GM19240 (cell line): Measurements from ENCODE around the gene TPD52L1.
"Not testable (repeated sequence)": the region's sequence is repeated elsewhere in the genome, so short reads cannot be mapped to it uniquely, and the experiment has no call there.

Experiments used
- DNase-seq: peaks from one replicate; pipeline ENCODE4 v3.0.0; 2011; ENCODE audit warnings: low spot score; ENCODE audit not compliant: insufficient read length

TPD52L1 gene

DNA sequence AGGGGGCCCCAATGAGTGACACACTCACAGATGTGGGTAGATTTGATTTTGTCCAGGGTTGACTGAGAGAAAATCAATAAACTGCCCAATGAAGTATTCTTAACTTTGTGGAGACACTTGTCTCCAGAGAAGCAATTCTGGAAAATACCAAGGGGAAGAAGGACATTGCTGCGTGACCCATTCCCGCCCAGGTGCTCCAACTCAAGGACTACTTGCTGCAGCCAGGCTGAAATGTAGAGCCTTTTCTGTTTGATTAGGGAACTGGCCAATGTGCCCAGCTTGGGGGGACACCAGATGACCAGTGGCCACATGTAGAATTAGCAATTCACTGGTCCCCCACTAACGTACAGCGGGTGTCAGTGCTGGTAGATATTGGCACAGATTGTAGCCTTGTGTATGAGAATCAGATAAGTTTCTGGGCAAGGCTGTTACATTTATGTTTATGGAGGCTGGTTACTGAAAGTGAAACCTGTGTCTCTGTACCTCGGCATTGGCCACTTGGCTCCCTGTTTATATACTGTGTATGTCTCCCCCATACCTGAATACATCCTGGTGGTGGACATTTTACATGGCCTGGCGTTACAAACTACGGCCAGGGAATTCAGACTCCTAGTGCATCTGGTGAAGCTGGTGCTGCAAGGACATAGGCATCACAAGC, 115.9 kb downstream of the TPD52L1 start:
- DNase-seq: no peak

DNA sequence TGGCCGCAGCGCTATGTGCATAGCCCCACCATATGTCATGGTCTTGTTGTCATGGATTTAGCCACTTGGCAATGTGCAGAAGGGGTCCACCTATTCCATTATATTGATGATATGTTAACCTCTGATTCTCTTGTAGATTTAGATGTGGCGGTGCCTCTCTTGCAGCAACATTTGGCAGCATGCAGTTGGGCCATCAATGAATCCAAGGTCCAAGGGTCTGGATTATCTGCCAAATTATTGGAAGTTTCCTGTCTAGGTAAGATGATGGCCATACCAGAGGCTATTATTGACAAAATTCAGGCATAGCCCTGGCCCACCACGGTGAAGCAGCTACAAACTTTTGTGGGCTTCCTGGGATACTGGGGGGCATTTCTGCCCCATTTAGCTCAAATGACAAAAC, 116.8 kb downstream of the TPD52L1 start:
- no peak for DNase-seq

DNA sequence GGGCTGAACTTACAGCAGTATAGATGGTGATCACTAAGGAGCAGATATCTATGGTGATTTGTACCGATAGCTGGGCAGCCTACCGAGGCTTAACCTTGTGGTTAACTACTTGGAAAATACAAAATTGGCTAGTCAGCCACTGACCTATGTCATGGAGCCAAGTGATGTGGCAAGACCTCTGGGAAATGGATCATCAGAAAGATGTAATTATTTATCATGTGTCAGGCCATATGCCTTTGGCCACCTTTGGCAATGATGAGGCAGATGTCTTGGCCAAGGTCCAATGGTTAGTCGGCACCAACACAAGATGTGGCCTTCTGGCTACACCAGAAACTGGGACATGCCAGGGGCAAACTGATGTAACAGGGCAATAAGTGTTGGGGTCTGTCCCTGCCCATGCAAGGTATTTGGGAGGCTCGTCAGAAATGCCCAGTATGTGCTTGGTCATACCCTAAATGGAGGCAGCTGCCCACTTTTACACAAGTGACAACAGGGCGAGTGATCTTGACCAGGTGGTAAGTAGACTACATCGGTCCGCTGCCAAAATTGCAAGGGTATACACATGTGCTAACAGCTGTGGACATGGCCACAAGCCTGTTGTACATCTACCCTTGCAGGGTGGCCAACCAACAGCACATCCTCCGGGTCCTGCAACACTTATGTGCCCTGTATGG, 118.0 kb downstream of the TPD52L1 start:
- DNase-seq: no peak

DNA sequence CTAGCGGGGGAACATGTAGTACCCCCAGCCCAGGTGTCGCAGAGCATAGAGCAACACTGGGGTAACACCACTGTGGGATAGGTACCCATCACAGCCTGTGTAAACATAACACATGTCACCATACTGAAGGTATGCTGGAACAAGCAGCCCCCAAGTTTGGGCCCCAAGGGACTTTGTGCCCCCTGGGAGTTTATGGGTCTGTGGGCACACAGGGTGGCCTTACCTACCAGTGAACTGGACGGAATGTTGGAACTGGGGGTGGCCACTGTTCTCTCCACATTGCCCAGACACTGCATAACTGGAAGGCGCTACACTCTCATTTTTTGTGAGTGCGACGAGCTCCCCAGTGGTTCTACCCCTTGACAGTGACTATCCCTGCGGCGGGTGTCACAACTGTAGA, 119.7 kb downstream of the TPD52L1 start:
- no peak for DNase-seq

DNA sequence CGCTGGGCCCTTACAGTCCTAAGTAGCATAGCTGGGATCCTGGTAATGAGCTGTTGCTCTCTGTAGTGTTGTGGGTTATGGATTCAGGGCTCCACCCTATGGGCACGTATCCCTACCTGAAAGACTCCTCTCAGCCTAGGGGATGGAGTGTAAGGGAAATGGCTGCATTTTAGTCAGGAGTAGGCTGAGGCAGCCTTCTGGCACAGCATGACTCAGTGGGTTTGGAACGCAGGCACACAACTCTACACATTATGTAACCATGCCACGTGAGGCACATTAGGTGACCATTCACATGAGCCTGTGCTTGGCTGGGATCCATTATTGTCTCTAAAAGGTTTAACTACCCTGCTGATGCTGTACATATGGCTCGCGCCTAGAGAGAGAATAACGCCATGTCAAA, 120.4 kb downstream of the TPD52L1 start:
- DNase-seq: no peak

DNA sequence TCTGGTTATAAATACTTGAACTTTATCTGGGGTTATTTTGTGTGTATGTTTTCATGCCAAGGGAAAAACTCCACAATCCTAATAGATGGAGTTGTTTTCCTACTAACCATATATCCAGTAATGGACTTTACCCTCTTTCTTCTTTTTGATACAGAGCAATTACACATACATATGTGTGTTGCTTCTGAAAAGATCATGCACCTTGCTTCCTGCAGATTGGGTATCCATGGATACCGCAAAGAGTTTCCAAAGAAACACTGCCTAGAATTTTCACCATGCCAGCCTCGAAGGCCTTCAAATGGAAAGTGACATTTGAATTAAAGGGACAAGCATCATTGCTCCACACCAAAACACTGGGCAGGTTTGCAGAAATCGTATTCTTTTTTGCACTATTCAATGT, 121.4 kb downstream of the TPD52L1 start:
- DNase-seq: no peak

DNA sequence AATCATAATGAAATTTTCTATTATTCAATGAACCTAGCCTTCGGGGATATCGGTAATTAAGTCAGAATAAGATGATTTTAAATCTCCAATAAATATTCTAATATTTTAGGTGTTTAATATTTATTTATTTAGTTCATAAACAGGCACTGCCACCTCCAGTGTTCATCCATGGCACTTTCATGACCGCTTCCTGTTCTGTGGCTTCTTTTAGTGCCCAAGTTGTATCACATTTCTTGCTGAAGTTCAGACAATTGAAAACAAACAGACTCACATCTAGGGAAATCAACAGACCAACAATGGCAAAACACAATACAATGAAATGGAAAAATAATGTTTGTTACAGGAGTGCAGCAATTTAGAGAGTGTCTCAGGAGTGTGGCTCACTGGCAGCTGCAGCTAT, 122.2 kb downstream of the TPD52L1 start:
- no peak for DNase-seq

DNA sequence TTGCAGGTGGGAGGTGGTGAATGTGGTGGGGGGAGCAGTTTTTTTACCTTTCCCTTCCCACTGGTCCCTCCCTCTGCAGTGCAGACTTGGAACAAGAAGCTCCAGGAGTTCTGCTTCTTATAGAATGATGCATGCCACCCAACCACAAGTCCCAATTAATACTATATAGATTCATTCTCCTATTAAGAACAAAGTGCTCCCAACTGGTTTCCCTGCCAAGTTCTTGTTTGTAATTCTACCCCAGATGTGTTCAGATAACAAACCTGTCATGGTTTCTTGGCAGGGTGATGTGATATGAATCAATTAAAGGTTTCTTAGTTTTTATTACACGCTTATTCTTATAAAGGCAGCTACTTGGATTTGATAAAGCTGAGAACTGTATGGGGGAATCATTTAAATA, 124.3 kb downstream of the TPD52L1 start:
- DNase-seq: no peak

DNA sequence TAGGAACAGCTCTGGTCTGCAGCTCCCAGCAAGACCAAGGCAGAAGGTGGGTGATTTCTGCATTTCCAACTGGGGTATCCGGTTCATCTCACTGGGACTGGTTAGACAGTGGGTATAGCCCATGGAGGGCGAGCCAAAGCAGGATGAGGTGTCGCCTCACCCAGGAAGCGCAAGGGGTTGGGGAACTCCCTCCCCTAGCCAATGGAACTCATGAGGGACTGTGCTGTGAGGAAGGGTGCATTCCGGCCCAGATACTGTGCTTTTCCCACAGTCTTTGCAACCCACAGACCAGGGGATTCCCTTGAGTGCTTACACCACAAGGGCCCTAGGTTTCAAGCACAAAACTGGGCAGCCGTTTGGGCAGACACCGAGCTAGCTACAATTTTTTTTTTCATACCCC, 126.4 kb downstream of the TPD52L1 start:
- DNase-seq: no peak

DNA sequence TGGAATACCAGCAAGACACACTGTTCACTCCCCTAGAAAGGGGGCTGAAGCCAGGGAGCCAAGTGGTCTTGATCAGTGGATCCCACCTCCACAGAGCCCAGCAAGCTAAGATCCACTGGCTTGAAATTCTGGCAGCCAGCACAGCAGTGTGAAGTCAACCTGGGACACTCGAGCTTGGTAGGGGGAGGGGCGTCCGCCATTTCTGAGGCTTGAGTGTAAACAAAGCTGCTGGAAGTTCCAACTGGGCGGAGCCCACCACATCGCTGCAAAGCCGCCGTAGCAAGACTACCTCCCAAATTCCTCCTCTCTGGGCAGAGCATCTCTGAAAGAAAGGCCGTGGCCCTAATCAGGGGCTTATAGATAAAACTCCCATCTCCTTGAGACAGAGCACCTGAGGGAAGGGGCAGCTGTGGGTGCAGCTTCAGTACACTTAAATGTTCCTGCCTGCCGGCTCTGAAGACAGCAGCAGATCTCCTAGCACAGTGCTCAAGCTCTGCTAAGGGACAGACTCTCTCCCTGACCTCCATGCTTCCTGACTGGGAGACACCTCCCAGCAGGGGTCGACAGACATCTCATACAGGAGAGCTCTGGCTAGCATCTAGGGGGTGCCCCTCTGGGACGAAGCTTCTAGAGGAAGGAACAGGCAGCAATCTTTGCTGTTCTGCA, 126.9 kb downstream of the TPD52L1 start:
- DNase-seq: not testable (repeated sequence)

DNA sequence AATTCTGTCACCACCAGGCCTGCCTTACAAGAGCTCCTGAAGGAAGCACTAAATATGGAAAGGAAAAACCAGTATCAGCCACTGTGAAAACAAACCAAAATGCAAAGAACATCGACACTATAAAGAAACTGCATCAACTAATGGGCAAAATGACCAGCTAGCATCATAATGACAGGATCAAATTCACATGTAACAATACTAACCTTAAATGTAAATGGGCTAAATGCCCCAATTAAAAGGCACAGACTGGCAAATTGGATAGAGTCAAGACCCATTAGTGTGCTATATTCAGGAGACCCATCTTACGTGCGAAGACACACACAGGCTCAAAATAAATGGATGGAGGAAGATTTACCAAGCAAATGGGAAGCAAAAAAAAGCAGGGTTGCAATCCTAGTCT, 128.9 kb downstream of the TPD52L1 start:
- not testable (repeated sequence) for DNase-seq

DNA sequence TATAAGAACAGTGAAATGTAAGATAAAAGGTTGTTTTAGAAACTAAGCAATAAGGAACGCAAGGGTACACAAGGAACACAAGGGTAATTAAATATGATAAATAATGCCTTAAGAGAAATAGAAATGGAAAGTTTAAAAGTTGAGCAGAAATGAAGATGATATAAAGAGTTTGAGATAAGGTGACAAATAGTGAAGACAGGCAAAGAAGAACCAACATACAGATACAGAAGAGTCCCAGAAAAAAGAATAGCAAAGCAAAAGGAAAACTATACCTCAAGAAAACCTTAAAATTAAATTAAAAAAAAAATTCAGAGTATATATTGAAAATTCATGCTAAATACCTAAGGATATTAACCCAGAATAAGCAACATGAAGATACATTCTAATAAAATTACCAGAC, 131.8 kb downstream of the TPD52L1 start:
- DNase-seq: no peak

DNA sequence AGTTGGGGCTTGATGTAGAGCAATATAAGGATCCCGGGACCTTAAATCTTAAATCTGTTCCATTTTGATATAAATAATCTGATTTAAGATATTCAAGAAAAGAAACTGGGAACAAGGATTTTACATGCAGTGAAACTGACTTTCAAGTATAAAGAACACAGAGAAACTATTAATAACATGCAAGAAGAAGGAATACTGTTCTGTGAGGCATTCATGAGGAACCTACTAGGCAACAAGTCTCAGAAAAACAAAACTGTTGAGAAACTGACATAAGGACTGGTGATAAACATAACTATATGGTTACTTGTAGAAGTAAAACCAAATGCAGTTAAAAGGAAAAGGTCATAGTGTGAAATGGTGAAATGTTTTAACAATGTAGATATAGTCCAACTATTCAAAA, 132.4 kb downstream of the TPD52L1 start:
- DNase-seq: no peak

DNA sequence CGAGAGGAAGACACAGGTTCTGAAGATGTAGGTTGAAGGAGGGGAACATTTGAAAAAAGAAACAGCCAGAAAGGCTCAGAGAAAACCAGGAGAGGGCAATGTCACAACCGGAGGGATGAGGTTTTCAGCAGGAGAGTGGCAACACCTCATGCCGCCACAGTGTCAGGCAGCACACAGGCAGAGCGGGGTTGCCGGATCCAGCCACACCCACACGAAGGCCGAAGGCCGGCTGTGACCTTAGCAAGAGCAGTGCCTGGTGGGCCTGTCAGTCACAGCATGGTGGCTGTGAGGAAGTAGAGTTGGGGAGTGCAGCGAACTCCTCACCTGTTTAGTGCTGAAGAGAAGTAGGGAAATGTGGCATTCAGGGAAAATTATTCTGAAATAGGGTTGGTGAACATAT, 134.1 kb downstream of the TPD52L1 start:
- no peak for DNase-seq

DNA sequence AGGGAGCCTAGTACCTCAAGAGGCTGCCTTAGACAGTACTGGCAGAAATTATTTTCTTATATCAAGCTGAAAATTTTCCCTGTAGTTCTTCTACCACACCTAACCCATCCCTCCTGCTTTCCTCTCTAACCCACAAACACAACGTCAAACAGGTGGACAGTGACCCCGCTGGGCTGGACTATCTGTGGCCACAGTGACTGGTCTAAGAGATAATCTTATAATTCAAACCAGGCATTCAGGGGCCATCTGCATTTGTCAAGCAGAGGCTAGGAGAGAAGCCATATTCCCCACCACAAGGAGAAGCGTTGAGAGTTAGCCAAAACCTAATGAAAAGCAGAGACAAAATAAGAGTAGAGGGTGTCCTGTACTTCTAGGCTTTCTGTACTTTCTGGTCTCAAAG, 140.0 kb downstream of the TPD52L1 start:
- DNase-seq: no peak

DNA sequence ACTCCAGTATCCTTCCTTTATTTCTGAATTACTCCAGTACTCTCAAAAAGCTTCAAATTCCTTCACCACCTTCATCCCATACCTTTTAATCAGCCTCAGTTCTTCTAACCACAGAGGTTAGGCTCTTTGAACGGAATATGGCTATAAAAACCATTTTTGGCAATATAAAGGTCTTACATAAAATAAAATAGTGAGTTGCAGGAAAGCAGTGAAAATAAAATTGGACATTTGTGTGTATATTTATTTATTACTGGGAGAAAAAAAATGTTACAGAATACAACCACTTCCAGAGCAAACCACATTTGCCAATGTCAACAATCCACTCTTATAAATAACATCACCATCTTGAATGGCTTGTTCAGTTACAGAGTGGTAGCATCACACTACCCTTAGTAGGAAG, 140.5 kb downstream of the TPD52L1 start:
- DNase-seq: no peak

DNA sequence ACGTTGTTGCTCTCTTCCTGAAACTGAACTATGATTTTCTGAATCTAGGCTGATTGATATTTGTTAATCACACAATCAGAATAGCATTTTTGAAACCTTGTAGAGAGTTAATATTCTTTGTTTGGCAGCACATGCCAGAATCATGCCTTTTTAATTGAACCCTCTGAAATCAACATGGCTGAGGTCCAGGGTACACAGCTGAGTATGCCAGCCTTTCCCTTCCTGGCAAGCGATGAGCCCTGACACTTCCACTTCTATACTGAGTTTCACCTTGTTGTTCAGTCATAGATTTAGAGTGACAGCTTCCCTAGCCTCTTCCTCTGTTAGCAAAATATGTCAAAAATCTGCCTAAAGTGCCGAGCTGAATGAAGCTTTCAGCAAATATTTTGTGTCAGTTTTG, 141.4 kb downstream of the TPD52L1 start:
- no peak for DNase-seq

DNA sequence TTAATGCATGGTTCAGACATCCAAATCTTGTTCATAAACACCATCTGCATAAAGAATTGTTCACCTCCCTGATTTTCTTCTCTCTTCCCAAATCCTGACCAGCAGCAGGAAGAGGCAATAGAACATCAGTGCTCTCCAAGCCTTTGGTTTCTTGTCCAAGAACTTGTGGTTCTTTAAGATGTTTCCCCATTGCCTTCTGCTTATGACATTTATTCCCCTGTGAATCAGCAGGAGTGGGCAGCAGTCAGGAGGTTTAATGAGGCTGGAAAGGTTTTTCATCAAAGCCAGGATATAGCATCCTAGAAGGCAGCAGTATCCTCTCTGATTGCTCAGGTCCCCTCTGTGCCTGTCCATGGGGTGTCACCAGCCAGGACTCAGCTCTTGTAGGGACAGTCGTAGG, 142.9 kb downstream of the TPD52L1 start:
- DNase-seq: no peak

DNA sequence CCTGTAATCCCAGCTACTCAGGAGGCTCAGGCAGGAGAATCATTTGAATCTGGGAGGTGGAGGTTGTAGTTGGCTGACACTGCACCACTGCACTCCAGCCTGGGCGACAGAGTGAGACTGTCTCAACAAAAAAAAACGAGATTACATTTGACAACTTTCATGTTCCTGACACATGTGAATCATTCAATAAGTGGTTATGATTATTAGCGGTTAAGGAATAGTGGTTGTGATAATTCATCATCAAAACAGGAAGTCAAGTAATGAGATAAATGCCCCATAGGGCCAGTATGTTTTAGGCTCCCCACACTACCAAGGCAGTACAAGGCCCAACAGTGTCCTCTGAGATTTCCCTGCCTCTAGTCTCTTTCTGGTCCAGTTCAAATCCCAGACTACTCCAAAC, 145.7 kb downstream of the TPD52L1 start:
- DNase-seq: no peak

DNA sequence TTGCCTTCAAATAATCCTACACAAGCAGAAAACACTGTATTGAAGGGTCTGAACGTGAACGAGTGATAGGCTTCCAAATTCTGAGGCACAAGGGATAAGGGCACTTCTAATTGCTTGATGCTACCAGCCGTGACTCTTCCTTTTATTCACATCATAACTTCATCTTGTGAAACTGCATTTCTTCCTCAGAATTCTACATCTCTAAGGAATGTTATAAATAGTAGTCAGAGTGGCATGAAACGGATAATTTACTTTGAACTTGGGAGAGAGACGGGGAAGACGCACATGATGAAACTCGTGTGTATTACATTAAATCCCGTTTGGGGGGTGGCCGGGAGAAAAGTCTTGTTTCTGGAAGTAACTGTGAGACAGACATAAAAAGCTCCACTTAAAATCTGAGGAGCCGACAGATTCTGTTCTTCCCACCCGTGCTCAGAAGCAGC, 147.4 kb downstream of the TPD52L1 start:
- no peak for DNase-seq

DNA sequence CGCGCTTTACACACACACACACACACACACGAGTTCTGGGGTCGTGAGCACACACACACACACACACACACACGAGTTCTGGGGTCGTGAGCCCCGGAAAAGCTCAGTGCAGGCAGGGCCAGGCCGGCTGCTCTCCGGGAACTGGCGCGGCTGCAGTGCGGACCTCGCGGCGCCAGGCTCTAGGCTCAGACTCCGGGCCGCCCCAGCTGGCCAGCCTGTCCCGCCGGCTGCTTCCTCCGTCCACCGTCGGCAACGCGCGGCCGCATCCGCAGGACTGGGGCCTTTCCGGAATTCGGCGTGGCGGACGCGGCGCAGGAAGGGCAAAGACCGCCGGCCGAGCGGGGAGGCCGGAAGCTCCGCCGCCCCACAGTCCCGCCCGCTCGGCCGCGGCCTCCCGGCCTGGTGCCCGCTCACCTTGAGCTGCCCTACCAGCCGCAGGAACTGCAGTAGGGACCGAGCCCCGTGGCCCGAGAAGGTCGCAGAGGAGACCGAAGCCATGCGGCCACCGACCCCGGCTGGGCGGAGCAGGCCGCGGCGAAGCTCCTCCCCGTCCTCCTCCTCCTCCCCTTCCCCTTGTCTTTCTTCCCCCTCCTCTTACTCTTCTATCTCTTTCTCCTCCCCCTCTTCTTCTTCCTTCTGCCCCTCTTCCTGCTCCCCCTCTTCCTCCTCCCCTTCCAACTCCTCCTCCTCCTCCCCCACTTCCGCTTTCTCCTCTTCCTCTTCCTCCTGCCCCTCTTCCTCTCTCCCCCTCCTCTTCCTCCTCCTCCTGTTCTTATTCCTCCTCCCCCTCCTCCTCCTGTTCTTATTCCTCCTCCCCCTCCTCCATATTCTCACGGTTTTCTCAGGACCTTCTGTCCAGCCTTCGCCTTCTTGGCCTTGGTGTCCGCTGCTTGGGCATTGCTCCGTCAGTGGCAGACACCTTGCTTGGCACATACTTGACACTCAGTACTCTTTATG, 148.1 kb downstream of the TPD52L1 start, which contains the start of gene HDDC2:
Gene HDDC2, minus strand, starts transcription at position 533 of the 957 bp plus-strand sequence. Its CDS starts 35 bp downstream, at position 498.
- peak; percentile 30 for DNase-seq
